ENCODE results near the gene A3GALT2.

GRCh38 chr1:33347650-33347992 lies 26.7 kb upstream of the A3GALT2 start:
- no peak for TF ChIP-seq GATA2 (IDR thresholded peaks at IDR 0.05; ENCODE audit: low read depth, low read length)
- TF ChIP-seq GATA3 (IDR thresholded peaks at IDR 0.05; ENCODE audit: low read depth, low read length): no peak
